Muscle of back (tissue), 11 donors: ENCODE results near the gene ZNF235. TPM values are rescaled to one million over a fixed set of nuclear protein-coding genes. Genes with fewer than 3 reads are reported as not detected.
"Not testable (repeated sequence)": the region's sequence is repeated elsewhere in the genome, so short reads cannot be mapped to it uniquely, and the experiment has no call there.

ENCODE experiments used
- DNase-seq, 3 donors: peaks; one replicate each; pipeline versions ENCODE4 v3.0.0 to v3.0.0-alpha.2; 2013
- polyA plus RNA-seq, 10 donors: library from polyadenylated mRNA; unstranded; fragments of 120-200 nt; gene quantifications; one replicate each; pipeline ENCODE4 v1.2.1, GENCODE V29; 2013; ENCODE audit not compliant: insufficient read length in 10 of 10

Gene ZNF235
- polyA plus RNA-seq, 10 donors, result 4.0 to 7.3 (median 6.1) TPM

DNA sequence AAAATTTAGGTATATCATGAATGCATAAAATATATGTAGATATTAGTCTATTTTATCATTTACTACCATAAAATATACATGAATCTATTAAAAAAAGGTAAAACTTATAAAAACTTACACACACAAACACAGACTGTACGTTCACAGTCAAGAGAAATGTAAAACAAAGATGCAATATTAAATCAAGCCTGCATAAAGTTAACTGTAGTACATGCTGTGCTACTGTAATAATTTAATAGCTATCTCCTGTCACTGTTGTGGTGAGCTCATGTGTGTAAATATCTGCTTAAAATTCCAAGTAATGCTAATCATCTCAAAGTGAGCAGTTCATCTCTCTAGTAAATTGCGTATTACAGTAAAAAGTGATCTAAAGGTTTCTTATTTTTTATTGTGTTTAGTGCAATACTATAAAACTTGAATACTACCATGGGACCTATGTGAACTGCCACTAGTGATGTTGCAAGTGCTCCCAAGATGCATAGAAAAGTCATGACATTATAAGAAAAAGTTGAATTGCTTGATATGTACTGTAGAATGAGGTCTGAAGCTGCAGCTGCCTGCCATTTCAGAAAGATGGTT is 45.9 kb downstream of the ZNF235 start:
- DNase-seq, result no peak

DNA sequence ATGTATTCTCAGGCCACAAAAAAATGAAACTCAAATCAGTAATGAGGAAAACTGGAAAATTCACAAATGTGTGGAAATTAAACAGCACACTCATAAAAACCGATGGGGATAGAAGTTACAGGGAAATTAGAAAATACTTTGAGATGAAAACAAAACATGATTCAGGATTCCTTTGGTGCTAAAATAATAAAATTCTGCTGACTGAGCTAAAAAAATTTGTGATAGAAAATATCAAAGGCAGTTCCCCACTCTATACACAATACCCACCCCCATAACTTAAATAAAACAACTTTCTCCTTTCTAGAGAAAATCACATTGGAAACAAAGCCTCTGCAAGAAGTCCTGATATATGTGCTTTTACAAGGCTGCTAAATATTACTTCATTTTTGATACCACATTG is 46.7 kb downstream of the ZNF235 start:
- DNase-seq, result no peak

DNA sequence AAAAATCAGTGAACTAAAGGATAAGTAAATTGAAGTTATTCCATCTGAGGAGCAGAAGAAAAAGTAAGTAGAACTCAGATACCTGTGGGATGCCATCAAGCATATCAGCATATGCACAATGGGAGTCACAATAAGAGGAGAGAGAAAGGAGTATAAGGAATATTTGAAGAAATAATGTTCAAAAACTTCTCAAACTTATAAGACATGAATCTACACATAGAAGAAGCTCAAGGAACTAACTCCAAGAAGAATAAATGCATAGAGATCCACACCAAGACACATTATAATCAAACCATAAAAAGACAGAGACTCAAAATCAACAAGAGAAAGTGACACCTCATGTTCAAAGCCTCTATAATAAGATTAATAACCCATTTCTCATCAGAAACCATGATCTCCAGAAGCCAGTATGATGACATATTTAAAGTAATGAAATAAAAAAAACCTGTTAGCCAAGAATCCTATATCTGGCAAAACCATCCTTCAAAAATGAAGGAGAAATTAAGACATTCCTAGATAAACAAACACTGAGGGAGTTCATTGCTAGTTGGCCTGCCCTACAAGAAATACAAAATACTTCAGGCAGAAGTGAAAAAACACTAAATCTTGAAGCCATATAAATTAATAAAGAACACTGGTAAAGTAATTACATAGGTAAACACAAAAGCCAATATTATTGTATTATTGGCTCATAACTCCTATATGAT is 49.0 kb downstream of the ZNF235 start:
- no peak for DNase-seq

DNA sequence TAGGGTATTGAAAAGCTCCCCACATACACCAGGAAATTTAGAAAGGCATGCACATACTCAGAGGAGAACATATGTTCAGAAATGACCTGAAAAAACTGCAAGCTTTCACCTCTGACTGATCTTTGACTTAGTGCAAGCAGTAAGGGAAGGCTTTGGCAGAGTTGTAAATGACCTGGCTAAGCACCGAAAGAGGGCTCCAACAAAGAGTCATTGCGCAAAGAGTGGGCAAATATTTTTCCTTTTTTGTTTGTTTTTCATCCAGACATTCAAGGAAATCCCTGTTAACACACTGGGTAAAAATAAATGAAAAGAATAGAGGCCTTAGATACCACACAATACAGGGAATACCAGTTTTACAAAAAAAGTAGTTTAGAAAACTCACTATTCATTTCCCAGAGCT is 50.3 kb downstream of the ZNF235 start:
- no peak for DNase-seq

DNA sequence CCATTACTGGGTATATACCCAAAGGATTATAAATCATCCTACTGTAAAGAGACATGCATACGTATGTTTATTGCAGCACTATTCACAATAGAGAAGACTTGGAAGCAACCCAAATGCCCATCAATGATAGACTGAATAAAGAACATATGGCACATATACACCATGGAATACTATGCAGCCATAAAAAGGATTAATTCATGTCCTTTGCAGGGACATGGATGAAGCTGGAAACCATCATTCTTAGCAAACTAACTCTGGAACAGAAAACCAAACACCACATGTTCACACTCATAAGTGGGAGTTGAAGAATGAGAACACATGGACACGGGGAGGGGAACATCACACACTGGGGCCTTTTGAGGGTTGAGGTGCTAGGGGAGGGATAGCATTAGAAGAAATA is 51.4 kb downstream of the ZNF235 start:
- DNase-seq, result not testable (repeated sequence)

DNA sequence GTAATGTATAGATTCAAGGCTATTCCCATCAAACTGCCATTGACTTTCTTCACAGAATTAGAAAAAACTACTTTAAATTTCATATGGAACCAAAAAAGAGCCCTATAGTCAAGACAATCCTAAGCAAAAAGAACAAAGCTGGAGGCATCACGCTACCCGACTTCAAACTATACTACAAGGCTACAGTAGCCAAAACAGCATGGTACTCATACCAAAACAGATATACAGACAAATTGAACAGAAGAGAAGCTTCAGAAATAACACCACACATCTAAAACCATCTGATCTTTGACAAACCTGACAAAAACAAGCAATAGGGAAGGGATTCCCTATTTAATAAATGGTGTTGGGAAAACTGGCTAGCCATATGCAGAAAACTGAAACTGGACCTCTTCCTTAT is 52.5 kb downstream of the ZNF235 start:
- not testable (repeated sequence) for DNase-seq

DNA sequence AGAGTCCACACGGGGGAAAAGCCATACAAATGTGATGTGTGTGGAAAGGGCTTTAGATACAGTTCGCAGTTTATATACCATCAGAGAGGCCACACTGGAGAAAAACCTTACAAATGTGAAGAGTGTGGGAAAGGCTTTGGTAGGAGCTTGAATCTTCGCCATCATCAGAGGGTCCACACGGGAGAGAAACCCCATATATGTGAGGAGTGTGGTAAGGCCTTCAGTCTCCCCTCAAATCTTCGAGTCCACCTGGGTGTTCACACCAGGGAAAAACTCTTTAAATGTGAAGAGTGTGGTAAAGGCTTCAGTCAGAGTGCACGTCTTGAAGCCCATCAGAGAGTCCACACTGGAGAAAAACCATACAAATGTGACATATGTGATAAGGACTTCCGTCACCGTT is 68.4 kb downstream of the ZNF235 start:
- DNase-seq, result no peak

Other genes with a start within 250 kb of the ZNF235 start
- gene ZNF284, start 232.9 kb downstream of the ZNF235 start, polyA plus RNA-seq, result 1 to 10 TPM; 1.7 to 3.9 (median 2.6) TPM
- 10 to 100 TPM in 9 of 10 donors, 1 to 10 TPM in 1; 9.7 to 29.4 (median 14.0) TPM for gene ZNF224, start 210.7 kb downstream of the ZNF235 start, polyA plus RNA-seq
- gene ZNF225, start 191.6 kb downstream of the ZNF235 start, polyA plus RNA-seq, result 1 to 10 TPM; 3.8 to 6.9 (median 4.7) TPM
- 10 to 100 TPM in 4 of 10 donors, 1 to 10 TPM in 6; 7.1 to 13.4 (median 9.5) TPM for gene ZNF234, start 163.5 kb downstream of the ZNF235 start, polyA plus RNA-seq
- 10 to 100 TPM; 11.2 to 16.3 (median 13.1) TPM for gene ZNF226, start 139.9 kb downstream of the ZNF235 start, polyA plus RNA-seq
- 10 to 100 TPM; 10.3 to 16.0 (median 14.3) TPM for gene ZNF227, start 92.5 kb downstream of the ZNF235 start, polyA plus RNA-seq
- gene ZNF233, start 45.1 kb downstream of the ZNF235 start, polyA plus RNA-seq, result 1 to 10 TPM; 2.1 to 4.0 (median 2.6) TPM
- gene ZNF112, start 51.7 kb upstream of the ZNF235 start, polyA plus RNA-seq, result 1 to 10 TPM; 5.2 to 7.7 (median 5.9) TPM
- gene ZNF285, start 96.6 kb upstream of the ZNF235 start, polyA plus RNA-seq, result 1 to 10 TPM; 3.1 to 7.1 (median 4.6) TPM
- 1 to 10 TPM; 4.3 to 7.3 (median 5.7) TPM for gene ZNF229, start 143.4 kb upstream of the ZNF235 start, polyA plus RNA-seq
- gene ZNF180, start 195.5 kb upstream of the ZNF235 start, polyA plus RNA-seq, result 1 to 10 TPM; 6.5 to 8.4 (median 7.9) TPM
- not detected for gene CEACAM20, start 224.7 kb upstream of the ZNF235 start, polyA plus RNA-seq